SK-N-SH treated with all-trans-retinoic acid at 6 μM for 48 hours (cell line): ENCODE measurements around the gene LYSMD3.

ENCODE experiments used
- BACH2 ChIP-seq: fragments of 250-450 bp; sonication (Bioruptor Pico); IDR thresholded peaks from 2 replicates; pipeline ENCODE4 v1.9.0; 2021; ENCODE audit warnings: mild to moderate bottlenecking, borderline replicate concordance
- CREB5 ChIP-seq: fragments of 250-450 bp; sonication (Bioruptor Pico); IDR thresholded peaks from 2 replicates; pipeline ENCODE4 v1.5.1; 2020; ENCODE audit warnings: low read depth, mild to moderate bottlenecking, moderate library complexity
- ESRRG ChIP-seq: fragments of 250-450 bp; sonication (Bioruptor Pico); IDR thresholded peaks from 2 replicates; pipeline ENCODE4 v1.6.1; 2021; ENCODE audit warnings: mild to moderate bottlenecking
- GLIS3 ChIP-seq: fragments of 250-450 bp; sonication (Bioruptor Pico); IDR thresholded peaks from 2 replicates; pipeline ENCODE4 v1.5.0; 2020; ENCODE audit warnings: mild to moderate bottlenecking, moderate library complexity
- ISL1 ChIP-seq: fragments of 250-450 bp; sonication (Bioruptor Pico); IDR thresholded peaks from 2 replicates; pipeline ENCODE4 v2.1.2; 2022; ENCODE audit warnings: mild to moderate bottlenecking, moderate library complexity
- OSR1 ChIP-seq: fragments of 250-450 bp; sonication (Bioruptor Pico); IDR thresholded peaks from 2 replicates; pipeline ENCODE4 v1.8.0; 2022; ENCODE audit warnings: moderate library complexity, mild to moderate bottlenecking, inconsistent platforms
- PATZ1 ChIP-seq: fragments of 250-450 bp; sonication (Bioruptor Pico); IDR thresholded peaks from 2 replicates; pipeline ENCODE4 v1.8.0; 2020; ENCODE audit warnings: mild to moderate bottlenecking, moderate library complexity, borderline replicate concordance
- POU6F1 ChIP-seq: fragments of 250-450 bp; sonication (Bioruptor Pico); IDR thresholded peaks from 2 replicates; pipeline ENCODE4 v1.8.0; 2021; ENCODE audit warnings: low read depth, mild to moderate bottlenecking, moderate library complexity, borderline replicate concordance
- PPARA ChIP-seq: fragments of 250-450 bp; sonication (Bioruptor Pico); IDR thresholded peaks from 2 replicates; pipeline ENCODE4 v1.5.0; 2020; ENCODE audit warnings: mild to moderate bottlenecking, borderline replicate concordance
- TCF4 ChIP-seq: fragments of 250-450 bp; sonication (Bioruptor Pico); IDR thresholded peaks from 2 replicates; pipeline ENCODE4 v1.8.0; 2021; ENCODE audit warnings: mild to moderate bottlenecking, moderate library complexity, borderline replicate concordance
- ZC3H10 ChIP-seq: fragments of 250-450 bp; sonication (Bioruptor Pico); IDR thresholded peaks from 2 replicates; pipeline ENCODE4 v1.5.1; 2021; ENCODE audit warnings: mild to moderate bottlenecking, moderate library complexity
- ZFP3 ChIP-seq: fragments of 250-450 bp; sonication (Bioruptor Pico); IDR thresholded peaks from 2 replicates; pipeline ENCODE4 v1.5.0; 2020; ENCODE audit warnings: mild to moderate bottlenecking, moderate library complexity
- ZFP30 ChIP-seq: fragments of 450-650 bp; formaldehyde crosslinking; IDR thresholded peaks from 2 replicates; pipeline ENCODE4 v1.5.0; 2022; ENCODE audit warnings: mild to moderate bottlenecking, moderate library complexity

GRCh38 chr5:90474235-90475107 lies 54.9 kb downstream of the LYSMD3 start, which contains the start of the genes MBLAC2 and POLR3G:
- no peak for TF ChIP-seq POU6F1 (CRISPR knock-in tag)
- TF ChIP-seq PATZ1 (CRISPR knock-in tag) = no peak
- TF ChIP-seq GLIS3 (CRISPR knock-in tag) = no peak
- TF ChIP-seq OSR1 (CRISPR knock-in tag) = no peak
- no peak for TF ChIP-seq ISL1 (CRISPR knock-in tag)
- no peak for TF ChIP-seq ESRRG
- no peak for TF ChIP-seq TCF4 (CRISPR knock-in tag)
- TF ChIP-seq ZC3H10 (CRISPR knock-in tag) = no peak
- no peak for TF ChIP-seq ZFP3
- TF ChIP-seq CREB5 = no peak
- no peak for TF ChIP-seq PPARA (CRISPR knock-in tag)
- TF ChIP-seq ZFP30 (CRISPR knock-in tag) = no peak
- TF ChIP-seq BACH2 (CRISPR knock-in tag) = no peak
